H7 (cell line): ENCODE measurements around the gene CSF2. TPM values are rescaled to one million over a fixed set of nuclear protein-coding genes. Genes with fewer than 3 reads are reported as not detected.

Source experiments
- DNase-seq: peaks from one replicate; pipeline ENCODE4 v3.0.0; 2012
- H3K27me3 ChIP-seq: 2 replicates; pipeline ENCODE4 v1.6.0; 2011; ENCODE audit warnings: mild to moderate bottlenecking, low read length; ENCODE audit not compliant: control insufficient read depth, insufficient read depth
- H3K36me3 ChIP-seq: replicated peaks from 2 replicates; pipeline ENCODE4 v1.5.1; 2011; ENCODE audit warnings: low read length; ENCODE audit not compliant: control insufficient read depth, insufficient read depth
- H3K4me3 ChIP-seq: 2 replicates; pipeline ENCODE4 v1.5.1; 2011; ENCODE audit warnings: low read depth, mild to moderate bottlenecking, control low read depth, low read length, moderate library complexity; ENCODE audit not compliant: insufficient read depth
- total RNA-seq: library from RNA; depleted of rRNA; stranded (reverse); fragments of >200 nt; shearing (Covaris generic); gene quantifications from 2 replicates; pipeline ENCODE4 v1.2.3, GENCODE V29; 2014

Gene CSF2
- total RNA-seq, 1 experiment from 2014 or later = not detected

GRCh38 chr5:132069994-132070393, 3.6 kb upstream of the CSF2 start:
- Histone ChIP-seq H3K27me3 (no peaks in the 10 kb centered on the region), H3K36me3 (no peaks in the 10 kb centered on the region), H3K4me3 (no peak overlapping the region)
- no peak for DNase-seq

GRCh38 chr5:132070460-132071337, 2.9 kb upstream of the CSF2 start:
- H3K36me3 ChIP-seq = no peaks in the 10 kb centered on the region

GRCh38 chr5:132071338-132071707, 2.3 kb upstream of the CSF2 start:
- DNase-seq = no peak
- no peak overlapping the region for H3K4me3 ChIP-seq
- H3K27me3 ChIP-seq = no peaks in the 10 kb centered on the region
- H3K36me3 ChIP-seq = no peaks in the 10 kb centered on the region

More at GRCh38 chr5:132070460-132071337, 2.9 kb upstream of the CSF2 start:
- Histone ChIP-seq H3K4me3 (no peak overlapping the region), H3K27me3 (no peaks in the 10 kb centered on the region)
- no peak for DNase-seq

GRCh38 chr5:132072070-132072469, 1.5 kb upstream of the CSF2 start:
- no peaks in the 10 kb centered on the region for H3K27me3 ChIP-seq
- no peaks in the 10 kb centered on the region for H3K36me3 ChIP-seq
- no peak for DNase-seq
- no peak overlapping the region for H3K4me3 ChIP-seq

GRCh38 chr5:132072528-132072927, 1.1 kb upstream of the CSF2 start:
- no peaks in the 10 kb centered on the region for H3K27me3 ChIP-seq
- no peaks in the 10 kb centered on the region for H3K36me3 ChIP-seq
- no peak for DNase-seq
- no peak overlapping the region for H3K4me3 ChIP-seq

- no peaks in the 10 kb centered on the region for H3K36me3 ChIP-seq
- no peak for DNase-seq
- no peak overlapping the region for H3K4me3 ChIP-seq
- H3K27me3 ChIP-seq = no peaks in the 10 kb centered on the region
Observed at GRCh38 chr5:132074091-132074771, 642 bp downstream of the CSF2 start.

- Histone ChIP-seq H3K27me3 (no peaks in the 10 kb centered on the region), H3K36me3 (no peaks in the 10 kb centered on the region), H3K4me3 (no peak overlapping the region)
- no peak for DNase-seq
Observed at GRCh38 chr5:132074772-132075718, 1.5 kb downstream of the CSF2 start.

- H3K36me3 ChIP-seq = no peaks in the 10 kb centered on the region
Observed at GRCh38 chr5:132075719-132076077, 2.1 kb downstream of the CSF2 start.

GRCh38 chr5:132076202-132076830, 2.7 kb downstream of the CSF2 start:
- Histone ChIP-seq H3K36me3 (no peaks in the 10 kb centered on the region), H3K27me3 (no peaks in the 10 kb centered on the region), H3K4me3 (no peak overlapping the region)
- DNase-seq = no peak

More at GRCh38 chr5:132075719-132076077, 2.1 kb downstream of the CSF2 start:
- H3K27me3 ChIP-seq = no peaks in the 10 kb centered on the region
- DNase-seq = no peak
- H3K4me3 ChIP-seq = no peak overlapping the region

GRCh38 chr5:132076983-132077382, 3.4 kb downstream of the CSF2 start:
- Histone ChIP-seq H3K27me3 (no peaks in the 10 kb centered on the region), H3K4me3 (no peak overlapping the region), H3K36me3 (no peaks in the 10 kb centered on the region)
- no peak for DNase-seq

- no peak for DNase-seq
- Histone ChIP-seq H3K27me3 (no peaks in the 10 kb centered on the region), H3K36me3 (no peaks in the 10 kb centered on the region), H3K4me3 (no peak overlapping the region)
Observed at GRCh38 chr5:132079081-132079480, 5.5 kb downstream of the CSF2 start.

- Histone ChIP-seq H3K36me3 (no peaks in the 10 kb centered on the region), H3K4me3 (no peak overlapping the region), H3K27me3 (no peaks in the 10 kb centered on the region)
- no peak for DNase-seq
Observed at GRCh38 chr5:132079619-132080018, 6.0 kb downstream of the CSF2 start.

- H3K36me3 ChIP-seq = no peaks in the 10 kb centered on the region
- no peak overlapping the region for H3K4me3 ChIP-seq
- no peaks in the 10 kb centered on the region for H3K27me3 ChIP-seq
- no peak for DNase-seq
Observed at GRCh38 chr5:132080595-132080994, 7.0 kb downstream of the CSF2 start.

- H3K4me3 ChIP-seq = no peak overlapping the region
- no peaks in the 10 kb centered on the region for H3K27me3 ChIP-seq
- DNase-seq = no peak
- no peaks in the 10 kb centered on the region for H3K36me3 ChIP-seq
Observed at GRCh38 chr5:132081458-132081857, 7.9 kb downstream of the CSF2 start.
